ENCODE measurements around the gene DMKN.

GRCh38 chr19:35449359-35450043, 63.9 kb downstream of the DMKN start:
- TF ChIP-seq, protein P1, sequence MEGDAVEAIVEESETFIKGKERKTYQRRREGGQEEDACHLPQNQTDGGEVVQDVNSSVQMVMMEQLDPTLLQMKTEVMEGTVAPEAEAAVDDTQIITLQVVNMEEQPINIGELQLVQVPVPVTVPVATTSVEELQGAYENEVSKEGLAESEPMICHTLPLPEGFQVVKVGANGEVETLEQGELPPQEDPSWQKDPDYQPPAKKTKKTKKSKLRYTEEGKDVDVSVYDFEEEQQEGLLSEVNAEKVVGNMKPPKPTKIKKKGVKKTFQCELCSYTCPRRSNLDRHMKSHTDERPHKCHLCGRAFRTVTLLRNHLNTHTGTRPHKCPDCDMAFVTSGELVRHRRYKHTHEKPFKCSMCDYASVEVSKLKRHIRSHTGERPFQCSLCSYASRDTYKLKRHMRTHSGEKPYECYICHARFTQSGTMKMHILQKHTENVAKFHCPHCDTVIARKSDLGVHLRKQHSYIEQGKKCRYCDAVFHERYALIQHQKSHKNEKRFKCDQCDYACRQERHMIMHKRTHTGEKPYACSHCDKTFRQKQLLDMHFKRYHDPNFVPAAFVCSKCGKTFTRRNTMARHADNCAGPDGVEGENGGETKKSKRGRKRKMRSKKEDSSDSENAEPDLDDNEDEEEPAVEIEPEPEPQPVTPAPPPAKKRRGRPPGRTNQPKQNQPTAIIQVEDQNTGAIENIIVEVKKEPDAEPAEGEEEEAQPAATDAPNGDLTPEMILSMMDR (IDR thresholded peaks at IDR 0.05) = no peak
- TF ChIP-seq POLR2AphosphoS5 (IDR thresholded peaks at IDR 0.05) = no peak
